Choroid plexus epithelial cell (primary cell): ENCODE measurements around the gene NCAM2.

Experiments used
- DNase-seq: peaks from one replicate; pipeline ENCODE4 v3.0.0-alpha.2; 2010; ENCODE audit warnings: low read depth
- H3K4me3 ChIP-seq: 2 replicates; pipeline ENCODE4 v1.5.1; 2011; ENCODE audit warnings: low read depth, mild to moderate bottlenecking, control low read depth, low read length, moderate library complexity
- TF ChIP-seq, protein P1 (sequence below): conservative IDR thresholded peaks from 2 replicates; pipeline ENCODE4 v1.5.1; 2011; ENCODE audit warnings: low read depth, mild to moderate bottlenecking, control low read depth, inconsistent platforms, low read length, moderate library complexity

Gene NCAM2

GRCh38 chr21:21199342-21200102 is 201.3 kb downstream of the NCAM2 start:
- TF ChIP-seq, protein P1, sequence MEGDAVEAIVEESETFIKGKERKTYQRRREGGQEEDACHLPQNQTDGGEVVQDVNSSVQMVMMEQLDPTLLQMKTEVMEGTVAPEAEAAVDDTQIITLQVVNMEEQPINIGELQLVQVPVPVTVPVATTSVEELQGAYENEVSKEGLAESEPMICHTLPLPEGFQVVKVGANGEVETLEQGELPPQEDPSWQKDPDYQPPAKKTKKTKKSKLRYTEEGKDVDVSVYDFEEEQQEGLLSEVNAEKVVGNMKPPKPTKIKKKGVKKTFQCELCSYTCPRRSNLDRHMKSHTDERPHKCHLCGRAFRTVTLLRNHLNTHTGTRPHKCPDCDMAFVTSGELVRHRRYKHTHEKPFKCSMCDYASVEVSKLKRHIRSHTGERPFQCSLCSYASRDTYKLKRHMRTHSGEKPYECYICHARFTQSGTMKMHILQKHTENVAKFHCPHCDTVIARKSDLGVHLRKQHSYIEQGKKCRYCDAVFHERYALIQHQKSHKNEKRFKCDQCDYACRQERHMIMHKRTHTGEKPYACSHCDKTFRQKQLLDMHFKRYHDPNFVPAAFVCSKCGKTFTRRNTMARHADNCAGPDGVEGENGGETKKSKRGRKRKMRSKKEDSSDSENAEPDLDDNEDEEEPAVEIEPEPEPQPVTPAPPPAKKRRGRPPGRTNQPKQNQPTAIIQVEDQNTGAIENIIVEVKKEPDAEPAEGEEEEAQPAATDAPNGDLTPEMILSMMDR: no peak
- DNase-seq: no peak
- H3K4me3 ChIP-seq: no peak overlapping the region

GRCh38 chr21:21200103-21200938 is 202.1 kb downstream of the NCAM2 start:
- no peak overlapping the region for H3K4me3 ChIP-seq
- peak; percentile 100 for DNase-seq
- TF ChIP-seq, protein P1: no peak

GRCh38 chr21:21200939-21201615 is 202.9 kb downstream of the NCAM2 start:
- TF ChIP-seq, protein P1: no peak
- H3K4me3 ChIP-seq: no peak overlapping the region
- peak; percentile 67 for DNase-seq

GRCh38 chr21:21203822-21204339 is 205.7 kb downstream of the NCAM2 start:
- no peak for DNase-seq
- no peak overlapping the region for H3K4me3 ChIP-seq
- TF ChIP-seq, protein P1: no peak

DNA sequence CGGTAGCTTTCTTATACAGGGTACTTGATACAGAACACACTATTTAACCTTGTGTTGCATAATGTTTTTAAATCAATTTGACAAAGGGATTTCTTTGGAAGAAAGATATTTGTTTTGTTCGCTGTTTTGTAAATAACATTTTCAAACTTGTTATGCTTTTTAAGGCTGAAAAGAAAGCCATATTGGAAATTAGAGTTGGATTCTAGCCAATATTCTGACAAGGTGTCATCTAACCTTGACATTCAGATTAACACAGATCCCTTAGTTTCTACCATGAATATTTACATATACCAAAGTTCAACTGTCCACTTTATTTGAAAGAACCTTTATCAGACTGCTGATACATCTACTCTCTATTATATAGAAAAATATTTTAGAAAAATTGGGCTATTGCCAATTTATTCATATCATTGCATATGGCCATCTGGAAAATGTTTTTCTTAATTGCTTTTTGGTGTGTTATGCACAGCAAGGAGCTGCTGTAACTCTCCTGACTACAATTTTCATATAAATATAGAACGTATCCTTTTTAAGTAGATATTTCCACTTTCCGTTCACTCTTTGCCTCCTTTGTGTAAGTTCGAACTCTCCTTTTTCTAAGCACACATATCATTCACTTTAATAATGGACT is 206.3 kb downstream of the NCAM2 start:
- no peak for DNase-seq
- TF ChIP-seq, protein P1: no peak
- H3K4me3 ChIP-seq: no peak overlapping the region

DNA sequence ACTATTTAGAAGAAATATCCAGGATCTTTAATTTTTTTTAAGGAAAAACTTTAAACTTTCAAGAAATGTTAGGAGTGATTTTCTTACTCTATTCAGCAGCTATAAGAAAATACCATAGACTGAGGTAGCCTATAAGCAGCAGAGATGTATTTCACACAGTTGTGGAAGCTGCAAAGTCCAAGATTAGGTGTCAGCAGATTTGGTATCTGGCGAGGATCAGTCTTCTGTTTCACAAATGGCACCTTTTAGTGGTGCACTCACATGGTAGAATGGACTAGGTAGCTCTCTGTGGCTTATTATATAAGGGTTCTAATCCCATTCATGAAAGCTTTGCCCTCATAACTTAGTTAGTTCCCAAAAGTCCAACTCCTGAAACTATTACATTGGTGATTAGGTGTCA is 207.4 kb downstream of the NCAM2 start:
- DNase-seq: no peak
- H3K4me3 ChIP-seq: no peak overlapping the region
- TF ChIP-seq, protein P1: no peak
